Small intestine (tissue), 7 donors: Measurements from ENCODE around the gene IFI35. TPM values are rescaled to one million over a fixed set of nuclear protein-coding genes. Genes with fewer than 3 reads are reported as not detected.
A peak's percentile ranks its signal among the peaks of the same experiment; 100 is the strongest.
"Not testable (repeated sequence)": the region's sequence is repeated elsewhere in the genome, so short reads cannot be mapped to it uniquely, and the experiment has no call there.

Experiments used
- DNase-seq, 2 donors: peaks; one replicate each; pipeline versions ENCODE4 v3.0.0 to v3.0.0-alpha.2; 2013
- FAIRE-seq: peaks from 2 replicates; lab custom pipeline; 2012; peaks lifted over from hg19 to GRCh38; lab: Jason Lieb, UNC
- H3K27ac ChIP-seq, 3 donors: one replicate each; pipeline ENCODE4 v1.5.1; 2013; ENCODE audit warnings: low read length in 2 of 3, mild to moderate bottlenecking in 2 of 3, control low read depth in 1 of 3, inconsistent platforms in 1 of 3, low read depth in 1 of 3, moderate library complexity in 1 of 3
- H3K27me3 ChIP-seq, 3 donors: one replicate each; pipeline ENCODE4 v1.6.1; 2013; ENCODE audit warnings: low read length in 3 of 3, inconsistent platforms in 1 of 3; ENCODE audit not compliant: control insufficient read depth in 3 of 3, insufficient read depth in 3 of 3
- H3K36me3 ChIP-seq, 3 donors: one replicate each; pipeline ENCODE4 v1.6.1; 2013; ENCODE audit warnings: low read length in 3 of 3, inconsistent platforms in 1 of 3, low read depth in 1 of 3, mild to moderate bottlenecking in 1 of 3, moderate library complexity in 1 of 3; ENCODE audit not compliant: control insufficient read depth in 3 of 3, insufficient read depth in 2 of 3
- H3K4me1 ChIP-seq, 3 donors: one replicate each; pipeline ENCODE4 v1.6.1; 2013; ENCODE audit warnings: low read length in 2 of 3, inconsistent platforms in 1 of 3, low read depth in 1 of 3, mild to moderate bottlenecking in 1 of 3, moderate library complexity in 1 of 3; ENCODE audit not compliant: control insufficient read depth in 3 of 3, insufficient read depth in 2 of 3
- H3K4me3 ChIP-seq, 3 donors: one replicate each; pipeline ENCODE4 v1.5.1; 2013; ENCODE audit warnings: low read length in 3 of 3, control low read depth in 1 of 3, inconsistent platforms in 1 of 3, low read depth in 1 of 3, mild to moderate bottlenecking in 1 of 3, moderate library complexity in 1 of 3
- H3K9me3 ChIP-seq, 2 donors: one replicate each; pipeline ENCODE4 v1.6.1; 2013; ENCODE audit warnings: low read depth in 1 of 2, low read length in 1 of 2; ENCODE audit not compliant: control insufficient read depth in 2 of 2, insufficient read depth in 1 of 2
- WGBS, 3 donors: extraction: QIAGEN DNeasy Blood & Tissue Kit; methylation state at CpG; one replicate each; pipeline ENCODE4 v1.1.7; 2013; 5-methylcytosine and 5-hydroxymethylcytosine counted together
- polyA plus RNA-seq, 4 donors: library from polyadenylated mRNA; stranded (reverse) in 3 of 4; unstranded in 1 of 4; fragments of 200-250 nt in 3 of 4; fragments of 120-200 nt in 1 of 4; gene quantifications; one replicate each; pipeline versions ENCODE4 v1.2.1 to v1.2.3, GENCODE V29; 2013
- donor health status: healthy with polysubstance abuse.
- donor health status: control.
- donor health status: control.
- donor health status: Bipolar disorder and iron deficiency.
- donor health status: healthy.

The IFI35 gene
- polyA plus RNA-seq, 4 donors = 51.5 to 62.4 (median 59.7) TPM

GRCh38 chr17:42975701-42976100, 30.9 kb upstream of the IFI35 start:
- not testable (repeated sequence) for H3K4me1 ChIP-seq, DNase-seq, H3K9me3 ChIP-seq, H3K36me3 ChIP-seq, H3K27me3 ChIP-seq, H3K27ac ChIP-seq, FAIRE-seq, H3K4me3 ChIP-seq
- WGBS, 3 donors = 88 to 95% (median 94%) methylated on average over 16 of the region's 16 CpGs

DNA sequence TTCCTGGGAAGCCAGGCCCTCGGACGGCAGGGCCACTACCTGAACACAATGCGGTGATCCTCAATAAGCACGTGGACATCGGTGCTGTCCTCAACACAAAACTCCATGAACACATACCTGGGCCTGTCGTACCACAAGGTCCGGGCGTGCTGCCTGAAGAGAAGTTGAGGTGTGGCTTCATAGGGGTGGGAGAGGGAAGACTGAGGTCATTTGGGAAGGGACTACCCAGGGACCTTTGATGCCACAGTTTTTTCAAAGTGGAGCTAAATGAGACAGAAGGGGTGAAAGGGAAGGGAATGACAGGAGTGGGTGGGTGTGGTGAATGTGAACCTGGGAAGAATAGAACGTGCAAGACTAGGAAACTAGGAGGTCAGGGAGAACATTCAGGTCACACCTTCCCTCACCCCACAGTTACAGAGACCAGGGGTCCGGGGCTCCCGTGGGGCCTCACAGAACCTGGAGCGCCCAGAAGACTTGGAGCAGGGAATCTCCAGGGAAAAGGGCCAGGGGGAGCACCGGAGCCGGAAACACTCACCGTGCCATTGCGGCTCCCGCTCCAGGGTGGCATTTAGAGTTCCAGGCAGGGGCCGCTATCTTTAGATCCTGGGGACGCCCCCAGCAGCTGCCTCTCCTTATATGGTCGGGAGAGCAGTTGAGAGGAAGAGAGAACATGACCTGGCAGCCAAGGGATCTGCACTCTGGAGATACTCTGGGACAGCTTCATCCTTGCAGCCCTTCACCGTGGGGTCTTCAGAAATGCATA, 26.9 kb upstream of the IFI35 start, which contains the start of gene PTGES3L:
TSS of gene PTGES3L (minus strand) at position 570 of the 763 bp plus-strand sequence. CDS start at position 543, 27 bp downstream.
- Histone ChIP-seq H3K27me3 (no peaks in the 10 kb centered on the region), H3K4me1 (peaks cover 4 to 9% (median 4%) of the 10 kb centered on the region in 3 donors), H3K27ac (peak within 1 kb of the TSS; percentile 70 to 96 (median 82)), H3K36me3 (peaks cover 0 to 13% (median 0%) of the 10 kb centered on the region in 3 donors), H3K9me3 (no peaks in the 10 kb centered on the region), H3K4me3 (peak within 1 kb of the TSS; percentile 90 to 95 (median 92))
- DNase-seq = peak; percentile 27 to 75
- WGBS, 3 donors = 16 to 30% (median 23%) methylated on average over 20 to 21 of the region's 21 CpGs
- no peak for FAIRE-seq

GRCh38 chr17:42980274-42980765, 26.3 kb upstream of the IFI35 start, which contains the start of gene RUNDC1:
RUNDC1 (plus strand) TSS chr17:42980565; CDS start chr17:42980577, 12 bp downstream.
- Histone ChIP-seq H3K4me1 (peaks cover 4 to 9% (median 4%) of the 10 kb centered on the region in 3 donors), H3K36me3 (peaks cover 0 to 17% (median 0%) of the 10 kb centered on the region in 3 donors), H3K27ac (peak within 1 kb of the TSS; percentile 70 to 96 (median 82)), H3K4me3 (peak within 1 kb of the TSS; percentile 90 to 95 (median 92)), H3K9me3 (no peaks in the 10 kb centered on the region), H3K27me3 (no peaks in the 10 kb centered on the region)
- DNase-seq (peak; percentile 98 to 99), FAIRE-seq (no peak)
- 0 to 1% (median 0%) methylated on average over 30 to 39 of the region's 39 CpGs for WGBS, 3 donors

- no peaks in the 10 kb centered on the region for H3K27me3 ChIP-seq
- H3K27ac ChIP-seq = peak overlapping the region; percentile 69 to 96 (median 70)
- DNase-seq = peak; percentile 73 to 79
- peak overlapping the region; percentile 90 to 95 (median 92) for H3K4me3 ChIP-seq
- WGBS, 3 donors = 0% methylated on average over 49 to 67 of the region's 67 CpGs
- H3K36me3 ChIP-seq = peaks cover 0 to 18% (median 0%) of the 10 kb centered on the region in 3 donors
- peaks cover 4 to 9% (median 4%) of the 10 kb centered on the region in 3 donors for H3K4me1 ChIP-seq
- no peaks in the 10 kb centered on the region for H3K9me3 ChIP-seq
- no peak for FAIRE-seq
Observed at GRCh38 chr17:42980766-42981397, 25.7 kb upstream of the IFI35 start.

GRCh38 chr17:42982266-42982665, 24.3 kb upstream of the IFI35 start:
- Histone ChIP-seq H3K4me3 (no peak overlapping the region), H3K4me1 (peaks cover 4 to 9% (median 4%) of the 10 kb centered on the region in 3 donors)

GRCh38 chr17:42985225-42985624, 21.4 kb upstream of the IFI35 start:
- DNase-seq (no peak), FAIRE-seq (no peak)
- no peak overlapping the region for H3K27ac ChIP-seq
- 14 to 62% methylated on average over 1 of the region's 1 CpG; no CpG with 5 or more reads in 1 of the 3 donors for WGBS, 3 donors
- peaks cover 0 to 4% (median 3%) of the 10 kb centered on the region in 3 donors for H3K4me1 ChIP-seq
- peaks cover 4 to 53% (median 12%) of the 10 kb centered on the region in 3 donors for H3K36me3 ChIP-seq
- no peak overlapping the region for H3K4me3 ChIP-seq
- no peaks in the 10 kb centered on the region for H3K27me3 ChIP-seq
- H3K9me3 ChIP-seq = no peaks in the 10 kb centered on the region

More at GRCh38 chr17:42982266-42982665, 24.3 kb upstream of the IFI35 start:
- FAIRE-seq (no peak), DNase-seq (no peak)
- H3K9me3 ChIP-seq = no peaks in the 10 kb centered on the region
- no peak overlapping the region for H3K27ac ChIP-seq
- no peaks in the 10 kb centered on the region for H3K27me3 ChIP-seq
- H3K36me3 ChIP-seq = peaks cover 1 to 29% (median 2%) of the 10 kb centered on the region in 3 donors

- H3K27ac ChIP-seq = no peak overlapping the region
- peaks cover 14 to 67% (median 18%) of the 10 kb centered on the region in 3 donors for H3K36me3 ChIP-seq
- no peaks in the 10 kb centered on the region for H3K27me3 ChIP-seq
- no peaks in the 10 kb centered on the region for H3K4me1 ChIP-seq
- DNase-seq = no peak
- WGBS, 3 donors = 88 to 94% (median 91%) methylated on average over 5 of the region's 5 CpGs
- H3K9me3 ChIP-seq = no peaks in the 10 kb centered on the region
- no peak overlapping the region for H3K4me3 ChIP-seq
- FAIRE-seq = no peak
Observed at GRCh38 chr17:42989141-42989540, 17.4 kb upstream of the IFI35 start.
